Activated T-cell treated with anti-CD3 and anti-CD28 coated beads, Interleukin-2, amount 50 U/mL, for 1 hour (primary cell): ENCODE results near the gene NOL6.
"Not testable (repeated sequence)": the region's sequence is repeated elsewhere in the genome, so short reads cannot be mapped to it uniquely, and the experiment has no call there.

Experiments
- DNase-seq: peaks from one replicate; pipeline ENCODE4 v3.0.0-alpha.2; 2020

NOL6 gene

GRCh38 chr9:33472171-33472880, 1.4 kb downstream of the NOL6 start:
- no peak for DNase-seq

DNA sequence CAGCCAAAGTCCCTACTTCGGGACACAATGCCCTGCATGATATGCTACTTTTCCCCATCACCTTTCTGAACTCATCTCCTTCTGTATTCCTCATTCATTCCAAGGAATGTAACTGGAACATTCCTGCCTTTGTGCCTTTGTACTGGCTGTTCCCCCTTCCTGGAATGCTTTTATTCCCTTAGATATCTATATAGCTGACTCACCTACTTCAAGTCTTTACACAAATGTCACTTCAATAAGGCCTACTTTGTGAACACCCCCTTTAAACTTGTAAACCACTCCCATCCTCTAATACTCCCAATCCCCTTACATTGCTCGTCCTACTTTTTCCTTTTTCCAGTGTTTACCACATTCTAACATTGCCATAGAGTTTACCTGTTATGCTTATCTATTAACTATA, 2.4 kb downstream of the NOL6 start:
- no peak for DNase-seq

GRCh38 chr9:33469891-33470290, 3.8 kb downstream of the NOL6 start:
- no peak for DNase-seq

GRCh38 chr9:33468797-33469621, 4.7 kb downstream of the NOL6 start:
- no peak for DNase-seq

- DNase-seq = no peak
These were observed 5.5 kb downstream of the NOL6 start for GRCh38 chr9:33468215-33468730.

DNA sequence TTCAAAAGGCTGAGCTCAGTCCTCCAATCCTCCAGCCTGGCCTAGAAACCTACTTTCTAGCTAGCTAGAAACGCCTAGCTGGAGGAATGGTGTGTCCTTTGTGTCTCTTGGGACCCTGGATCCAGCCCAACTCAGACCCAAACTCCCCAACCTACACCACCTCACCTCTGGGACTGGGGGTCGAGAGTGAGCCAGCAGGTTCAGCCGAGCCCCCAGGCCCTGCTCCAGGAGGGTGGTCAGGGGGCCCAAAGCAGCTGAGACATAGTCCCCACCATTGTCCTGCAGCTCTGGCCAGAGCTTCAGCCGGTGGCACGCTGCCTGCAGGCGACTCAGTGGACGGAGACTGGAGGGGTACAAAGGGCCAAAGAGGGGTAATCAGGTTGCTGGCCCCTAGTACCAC, 6.2 kb downstream of the NOL6 start:
- no peak for DNase-seq

DNA sequence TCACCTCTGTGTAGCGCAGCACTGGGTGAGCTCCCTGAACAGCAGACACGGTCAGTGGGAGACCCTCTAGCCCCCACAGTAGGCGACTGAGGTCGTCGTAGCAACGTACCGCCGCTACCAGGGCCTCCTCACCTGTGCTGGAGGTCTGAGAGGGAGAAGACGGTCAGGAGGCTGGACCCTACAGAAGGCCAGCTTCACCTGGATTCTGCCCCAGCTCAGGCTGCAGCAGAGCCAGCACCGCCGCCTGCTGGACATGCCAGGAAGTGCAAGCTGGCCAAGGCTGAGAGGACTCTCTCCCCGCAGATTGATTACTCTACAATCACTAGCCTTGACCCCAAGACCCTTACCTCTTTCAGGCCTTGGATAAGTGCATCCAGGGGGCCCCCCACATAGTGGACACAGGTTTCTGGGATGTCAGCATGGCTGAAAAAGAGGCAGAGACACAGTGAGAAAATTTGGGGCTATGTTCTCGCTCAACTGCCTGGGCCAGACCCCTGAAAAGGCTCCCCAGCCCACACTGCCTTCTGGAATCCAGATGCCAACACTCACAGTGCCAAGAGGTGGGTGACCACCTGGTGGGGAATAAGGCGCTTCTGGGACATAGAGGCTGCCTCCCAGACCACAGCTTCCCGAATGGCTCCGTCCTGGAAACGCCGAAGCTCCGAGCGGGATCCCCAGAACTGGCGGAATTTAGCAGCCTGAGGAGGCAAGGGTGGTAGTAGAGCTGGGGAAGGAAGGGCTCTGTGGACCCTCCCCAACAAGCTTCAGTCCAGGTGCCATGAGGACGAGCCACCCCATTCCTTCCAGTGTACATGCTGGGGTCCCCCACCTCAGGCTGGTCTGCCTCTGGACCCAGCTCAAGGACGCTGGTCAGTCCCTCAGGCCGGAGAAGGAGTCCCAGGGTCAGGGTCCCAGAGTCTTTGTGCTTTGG, 6.9 kb downstream of the NOL6 start:
- peak; percentile 84 for DNase-seq

- DNase-seq = no peak
These were observed 7.8 kb downstream of the NOL6 start for GRCh38 chr9:33465596-33466564.

DNA sequence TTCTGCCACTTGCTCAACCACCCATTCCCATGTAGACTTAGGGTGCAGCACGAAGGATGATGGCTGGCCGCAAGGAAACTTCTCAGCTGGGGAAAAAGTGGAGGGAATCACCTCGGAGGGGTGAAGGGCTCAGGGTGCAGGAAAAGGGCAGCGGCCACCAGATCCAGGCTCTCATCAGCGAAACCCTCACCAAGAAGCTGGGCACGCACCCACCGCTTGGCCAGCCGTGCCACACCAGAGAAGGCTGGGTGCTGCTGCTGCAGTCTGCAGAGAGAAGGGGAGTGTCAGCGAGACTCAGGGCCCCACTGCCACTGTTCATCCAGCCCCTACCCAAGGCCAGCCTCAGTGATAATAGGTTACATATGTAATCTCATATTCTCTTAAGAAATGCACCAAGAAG, 8.6 kb downstream of the NOL6 start:
- DNase-seq = no peak

DNA sequence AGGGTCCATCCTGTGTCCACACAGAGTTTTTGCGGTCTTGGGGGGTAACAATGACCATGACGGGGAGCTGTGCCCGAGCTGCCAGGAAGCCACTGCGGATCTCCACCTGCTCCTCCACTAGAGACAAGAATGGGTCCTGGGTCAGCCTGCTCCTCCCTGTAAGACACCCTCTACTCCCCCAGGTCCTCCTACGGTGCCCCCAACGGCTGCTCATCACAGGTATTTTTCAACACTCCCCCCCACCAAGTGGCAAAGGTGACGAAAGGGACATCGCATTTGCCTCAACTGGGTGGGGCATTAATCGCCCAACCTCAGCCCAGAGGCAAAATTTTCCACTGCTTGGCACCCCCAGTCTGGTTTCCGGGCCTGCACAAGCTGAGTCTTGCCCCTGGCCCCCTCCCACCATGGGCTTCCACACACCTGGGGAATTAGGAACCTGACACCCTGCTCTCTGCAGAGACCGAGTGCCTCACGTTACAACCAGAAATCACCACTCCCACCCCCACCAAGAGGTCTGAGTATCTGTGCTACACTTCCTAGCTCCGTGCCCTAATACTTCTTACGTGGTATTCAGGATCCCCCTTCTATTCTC, 9.6 kb downstream of the NOL6 start:
- DNase-seq = no peak

DNA sequence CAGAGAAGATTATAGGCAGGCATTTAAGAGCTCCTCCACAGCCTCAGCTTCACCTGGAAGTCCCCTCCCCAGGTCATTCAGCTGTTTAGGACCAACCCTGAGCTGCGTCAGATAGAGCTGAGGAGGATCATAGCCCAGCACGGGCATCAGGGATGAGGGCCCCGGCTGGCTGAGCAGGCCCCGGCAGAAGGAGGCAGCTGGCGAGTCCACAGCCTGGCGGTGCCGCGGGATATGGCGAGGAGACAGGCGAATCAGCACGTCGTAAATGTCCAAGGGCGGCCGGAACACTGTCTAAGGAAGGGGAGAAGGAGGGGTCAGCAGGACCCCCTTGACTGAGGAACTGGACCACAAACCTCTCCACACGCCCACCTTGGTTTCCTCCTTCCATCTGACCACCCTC, 10.6 kb downstream of the NOL6 start:
- DNase-seq = no peak

- no peak for DNase-seq
These were observed 12.2 kb downstream of the NOL6 start for GRCh38 chr9:33461492-33461891.

DNA sequence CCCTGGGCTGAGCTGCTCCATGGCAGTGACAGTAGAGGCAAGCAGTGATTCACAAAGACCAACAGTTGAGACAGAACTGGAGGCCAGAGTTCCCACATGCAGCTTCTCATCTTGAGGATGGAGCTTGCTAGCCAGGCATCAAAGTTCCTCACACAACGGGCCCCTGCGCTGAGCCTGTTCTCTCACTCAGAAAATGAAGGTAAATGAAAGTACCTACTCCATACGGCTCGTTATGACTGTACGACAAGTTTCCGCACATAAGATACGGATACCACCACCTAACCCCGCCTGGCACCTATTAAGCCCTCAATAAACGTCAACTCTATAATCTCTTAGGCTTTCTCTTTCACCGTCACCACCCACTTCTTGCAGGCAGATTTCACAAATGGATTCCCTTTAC, 12.9 kb downstream of the NOL6 start:
- DNase-seq = no peak

GRCh38 chr9:33459115-33459514, 14.6 kb downstream of the NOL6 start:
- no peak for DNase-seq

DNA sequence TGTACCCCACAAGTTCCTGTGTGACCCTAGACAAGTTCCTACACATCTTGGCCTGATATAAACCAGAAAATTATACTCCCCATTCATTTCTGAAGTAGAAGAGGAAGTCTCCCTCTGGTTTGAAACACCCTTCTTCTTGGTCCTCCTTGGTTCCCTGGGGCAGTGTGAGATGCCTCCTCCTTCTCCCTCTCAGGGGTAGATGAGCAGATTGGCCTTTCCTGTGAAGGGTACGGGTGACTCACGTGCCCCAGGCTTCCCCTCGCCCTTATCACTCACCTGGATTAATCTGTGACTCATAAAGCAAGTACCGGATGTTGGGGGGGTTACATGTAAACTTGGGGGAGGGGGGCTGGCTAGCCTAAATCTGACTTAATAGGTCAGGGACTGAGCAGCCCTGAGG, 15.3 kb downstream of the NOL6 start:
- peak; percentile 65 for DNase-seq

DNA sequence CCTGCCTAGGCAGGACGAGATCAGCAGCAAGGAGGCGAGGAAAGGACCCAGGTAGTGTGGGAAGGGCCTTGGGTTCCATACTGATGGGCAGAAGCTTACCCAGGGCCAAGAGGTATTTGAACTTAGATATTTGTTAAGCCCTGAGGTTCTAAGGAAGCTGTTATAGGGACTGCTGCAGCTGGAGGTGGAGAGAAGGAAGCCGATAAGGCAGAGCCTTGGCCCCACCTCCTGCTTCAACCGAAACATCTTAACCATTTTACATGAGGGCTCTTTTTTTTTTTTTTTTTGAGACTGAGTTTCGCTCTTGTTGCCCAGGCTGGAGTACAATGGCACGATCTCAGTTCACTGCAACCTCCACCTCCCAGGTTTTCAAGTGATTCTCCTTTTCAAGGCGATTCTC, 17.8 kb downstream of the NOL6 start:
- DNase-seq = no peak

DNA sequence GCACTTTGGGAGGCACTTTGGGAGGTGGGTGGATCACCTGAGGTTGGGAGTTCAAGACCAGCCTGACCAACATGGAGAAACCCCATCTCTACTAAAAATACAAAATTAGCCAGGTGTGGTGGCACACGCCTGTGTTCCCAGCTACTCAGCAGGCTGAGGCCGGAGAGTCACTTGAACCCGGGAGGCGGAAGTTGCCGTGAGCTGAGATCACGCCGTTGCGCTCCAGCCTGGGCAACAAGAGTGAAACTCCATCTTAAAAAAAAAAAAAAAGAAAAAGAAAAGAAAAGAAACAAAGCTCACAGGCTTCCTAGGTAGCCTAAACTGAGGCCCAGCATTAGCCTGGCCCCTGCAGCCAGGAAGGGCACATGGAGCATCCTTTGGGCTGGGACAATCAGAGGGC, 18.3 kb downstream of the NOL6 start:
- DNase-seq = not testable (repeated sequence)

DNA sequence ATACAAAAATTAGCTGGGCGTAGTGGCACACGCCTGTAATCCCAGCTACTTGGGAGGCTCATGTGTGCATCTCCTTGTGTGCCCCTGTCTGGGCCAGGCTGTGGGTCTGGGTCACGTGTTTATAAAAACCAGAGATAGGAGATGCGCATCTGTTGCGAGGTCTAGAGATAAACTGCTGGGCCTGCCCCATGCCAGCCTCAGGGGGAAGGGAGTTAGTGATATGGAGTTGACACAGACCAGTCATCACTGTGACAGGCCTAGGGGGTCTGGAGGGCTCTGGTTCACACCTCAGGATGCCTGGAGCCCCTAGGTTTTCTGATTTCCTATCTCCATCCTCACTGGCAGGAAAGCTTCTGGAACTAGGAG, 19.1 kb downstream of the NOL6 start:
- not testable (repeated sequence) for DNase-seq

DNA sequence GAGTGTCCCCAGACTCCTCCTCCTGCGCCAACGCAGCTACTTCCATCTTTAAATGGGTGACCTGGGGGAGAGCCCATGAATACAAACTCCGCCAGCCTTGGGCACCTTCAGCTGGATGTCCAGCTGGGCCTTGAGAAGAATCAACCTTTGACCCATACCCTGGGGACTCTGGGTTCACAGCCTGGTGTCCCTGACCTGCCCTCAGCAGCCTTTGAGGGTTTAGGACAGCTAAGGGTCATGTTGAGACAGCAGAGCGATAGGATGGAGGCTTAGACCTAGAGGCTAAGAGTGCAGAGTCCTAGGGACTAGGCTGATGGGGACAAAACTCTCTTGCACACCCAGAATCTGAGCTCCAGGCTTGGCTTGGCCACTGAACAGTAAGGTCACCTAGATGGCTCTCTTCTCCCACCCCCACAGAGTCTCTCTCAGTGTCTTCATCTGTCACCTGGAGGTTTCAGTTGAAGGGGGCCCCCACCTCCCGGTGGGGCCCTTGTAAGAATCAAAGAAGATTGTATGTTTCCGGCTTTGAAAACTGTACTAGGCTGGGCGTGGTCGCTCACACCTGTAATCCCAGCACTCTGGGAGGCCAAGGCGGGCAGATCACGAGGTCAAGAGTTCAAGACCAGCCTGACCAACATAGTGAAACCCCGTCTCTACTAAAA, 19.6 kb downstream of the NOL6 start:
- no peak for DNase-seq

GRCh38 chr9:33453286-33453860, 20.4 kb downstream of the NOL6 start:
- no peak for DNase-seq

GRCh38 chr9:33452828-33453271, 20.9 kb downstream of the NOL6 start:
- DNase-seq = peak; percentile 57
